ENCODE data around the gene SEPHS1.
A peak's percentile ranks its signal among the peaks of the same experiment; 100 is the strongest.
"Not testable (repeated sequence)": the region's sequence is repeated elsewhere in the genome, so short reads cannot be mapped to it uniquely, and the experiment has no call there.

Gene SEPHS1, protein sequence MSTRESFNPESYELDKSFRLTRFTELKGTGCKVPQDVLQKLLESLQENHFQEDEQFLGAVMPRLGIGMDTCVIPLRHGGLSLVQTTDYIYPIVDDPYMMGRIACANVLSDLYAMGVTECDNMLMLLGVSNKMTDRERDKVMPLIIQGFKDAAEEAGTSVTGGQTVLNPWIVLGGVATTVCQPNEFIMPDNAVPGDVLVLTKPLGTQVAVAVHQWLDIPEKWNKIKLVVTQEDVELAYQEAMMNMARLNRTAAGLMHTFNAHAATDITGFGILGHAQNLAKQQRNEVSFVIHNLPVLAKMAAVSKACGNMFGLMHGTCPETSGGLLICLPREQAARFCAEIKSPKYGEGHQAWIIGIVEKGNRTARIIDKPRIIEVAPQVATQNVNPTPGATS

DNA sequence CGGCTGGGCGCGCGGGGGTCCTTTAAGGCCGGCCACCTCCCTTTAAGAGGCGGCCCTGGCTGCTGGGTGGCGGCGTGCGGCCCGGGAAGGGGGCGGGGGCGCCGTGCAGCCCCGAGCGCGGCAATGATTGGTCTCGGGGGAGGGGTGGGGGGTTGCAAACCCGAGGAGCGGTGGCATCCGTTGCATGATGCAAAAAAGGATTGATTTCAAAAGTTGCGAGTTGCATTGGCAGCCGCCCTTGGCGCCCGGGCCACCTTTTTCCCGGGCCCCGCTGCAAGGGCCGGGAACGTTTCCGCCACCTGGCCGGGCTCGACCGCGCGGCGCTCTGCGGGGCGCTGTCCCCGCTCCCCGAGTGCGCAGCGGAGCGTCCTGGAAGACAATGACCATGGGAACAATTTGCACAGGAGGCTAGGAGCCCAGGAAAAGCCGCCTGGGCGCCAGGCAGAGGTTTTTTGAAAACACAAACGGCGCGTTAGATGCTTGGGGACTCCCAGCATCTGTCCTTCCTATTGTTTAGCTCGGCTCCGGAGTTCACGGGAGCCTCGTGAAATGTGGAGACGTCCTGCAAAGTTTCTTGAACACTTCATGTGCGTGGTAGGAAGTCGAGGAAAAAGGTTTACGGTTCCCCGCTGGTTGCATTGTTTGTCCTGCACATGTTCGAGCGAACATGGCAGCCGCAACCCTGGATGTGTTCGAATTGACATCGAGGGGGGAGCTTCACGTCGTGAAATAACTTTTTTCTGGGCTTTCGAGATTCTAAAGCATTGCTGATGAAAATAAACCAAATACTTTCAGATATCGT, at the start of gene SEPHS1:
SEPHS1 (minus strand) TSS at position 78 of the 802 bp plus-strand sequence. CDS start 3,343 bp downstream, outside the sequence.
- DNase-seq (ENCODE audit: low read depth, low spot score), result peak; percentile 64

DNA sequence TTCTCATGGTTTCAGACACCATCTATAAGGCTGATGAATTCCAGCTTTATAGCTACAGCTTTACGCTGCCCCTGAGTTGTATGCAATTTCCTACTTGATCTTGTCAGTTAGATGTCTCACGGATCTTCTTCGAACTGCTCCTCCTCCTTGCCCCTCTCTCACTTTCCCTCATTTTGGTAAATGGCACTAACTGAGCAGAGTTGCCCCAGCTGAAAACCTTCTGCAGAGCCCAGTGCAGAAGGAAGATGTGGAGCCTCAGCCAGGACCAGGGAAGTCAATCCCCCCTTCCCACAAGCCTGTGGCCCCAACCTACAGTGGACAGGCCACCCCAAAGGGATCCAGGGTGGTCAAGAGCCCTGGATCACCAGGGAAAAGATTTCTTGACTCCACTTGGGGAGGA, 49.0 kb upstream of the SEPHS1 start:
- DNase-seq (ENCODE audit: low read depth, low spot score), result no peak

DNA sequence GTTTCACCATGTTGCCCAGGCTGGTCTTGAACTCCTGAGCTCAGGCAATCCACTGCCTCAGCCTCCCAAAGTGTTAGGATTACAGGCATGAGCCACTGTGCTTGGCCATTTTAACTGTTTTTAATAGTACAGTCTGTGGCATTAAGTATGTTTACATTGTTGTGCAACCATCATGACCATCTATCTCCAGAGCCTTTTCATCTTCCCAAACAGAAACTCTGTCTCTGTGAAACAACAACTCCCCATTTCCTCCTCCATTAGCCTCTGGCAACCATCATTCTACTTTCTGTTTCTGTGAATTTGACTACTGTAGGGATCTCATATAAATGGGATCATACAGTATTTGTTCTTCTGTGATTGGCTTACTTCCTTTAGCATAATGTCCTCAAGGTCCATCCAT, 48.3 kb upstream of the SEPHS1 start:
- DNase-seq (ENCODE audit: low read depth, low spot score), result no peak

DNA sequence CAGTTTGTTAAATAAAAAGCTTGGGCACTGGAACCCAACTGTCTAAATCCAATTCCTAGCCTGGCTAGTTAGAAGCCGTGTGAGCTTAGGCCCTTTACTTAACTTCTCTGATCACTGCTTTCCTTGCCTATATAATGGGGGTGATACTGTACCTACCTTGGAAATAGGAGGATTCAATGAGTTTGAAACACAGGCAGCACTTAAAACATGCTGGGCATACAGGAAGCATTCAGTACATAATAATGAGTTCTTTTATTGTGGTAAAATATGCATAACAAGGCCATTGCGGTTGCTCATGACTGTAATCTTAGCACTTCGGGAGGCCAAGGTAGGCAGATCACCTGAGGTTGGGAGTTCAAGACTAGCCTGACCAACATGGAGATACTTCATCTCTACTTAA, 47.4 kb upstream of the SEPHS1 start:
- DNase-seq (ENCODE audit: low read depth, low spot score), result peak; percentile 70

DNA sequence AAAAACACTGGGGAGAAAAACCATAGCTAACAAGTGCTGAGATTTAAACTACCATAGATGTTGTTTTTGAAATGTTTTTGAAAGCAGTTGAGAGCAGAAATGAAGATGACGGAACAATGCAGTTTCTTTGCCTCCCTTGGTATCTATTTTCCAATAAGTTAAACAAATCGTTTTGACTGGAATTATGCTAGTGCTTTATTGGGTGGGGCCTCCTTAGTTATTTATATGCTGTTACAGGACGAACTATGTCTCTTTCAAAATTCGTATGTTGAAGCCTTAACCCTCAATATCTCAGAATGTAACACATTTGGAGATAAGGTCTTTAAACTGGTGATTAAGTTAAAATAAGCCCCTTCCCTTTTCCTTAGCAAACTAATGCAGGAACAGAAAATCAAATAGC, 45.5 kb upstream of the SEPHS1 start:
- DNase-seq (ENCODE audit: low read depth, low spot score), result no peak

DNA sequence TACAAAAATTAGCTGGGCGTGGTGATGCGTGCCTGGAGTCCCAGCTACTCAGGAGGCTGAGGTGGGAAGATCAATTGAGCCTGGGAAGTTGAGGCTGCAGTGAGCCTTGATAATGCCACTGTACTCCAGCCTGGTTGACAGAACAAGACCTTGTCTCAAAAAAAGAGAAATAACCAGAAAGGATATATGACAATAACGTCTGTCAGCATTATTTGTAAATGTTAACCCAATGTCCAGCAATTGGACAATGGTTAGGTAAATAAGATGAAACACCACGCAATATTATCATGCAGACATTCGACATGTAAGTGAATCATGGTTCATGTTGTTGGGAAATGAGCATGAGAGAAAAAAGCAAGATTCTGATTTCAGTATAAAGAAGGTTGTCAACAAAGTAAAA, 44.6 kb upstream of the SEPHS1 start:
- no peak for DNase-seq (ENCODE audit: low read depth, low spot score)

DNA sequence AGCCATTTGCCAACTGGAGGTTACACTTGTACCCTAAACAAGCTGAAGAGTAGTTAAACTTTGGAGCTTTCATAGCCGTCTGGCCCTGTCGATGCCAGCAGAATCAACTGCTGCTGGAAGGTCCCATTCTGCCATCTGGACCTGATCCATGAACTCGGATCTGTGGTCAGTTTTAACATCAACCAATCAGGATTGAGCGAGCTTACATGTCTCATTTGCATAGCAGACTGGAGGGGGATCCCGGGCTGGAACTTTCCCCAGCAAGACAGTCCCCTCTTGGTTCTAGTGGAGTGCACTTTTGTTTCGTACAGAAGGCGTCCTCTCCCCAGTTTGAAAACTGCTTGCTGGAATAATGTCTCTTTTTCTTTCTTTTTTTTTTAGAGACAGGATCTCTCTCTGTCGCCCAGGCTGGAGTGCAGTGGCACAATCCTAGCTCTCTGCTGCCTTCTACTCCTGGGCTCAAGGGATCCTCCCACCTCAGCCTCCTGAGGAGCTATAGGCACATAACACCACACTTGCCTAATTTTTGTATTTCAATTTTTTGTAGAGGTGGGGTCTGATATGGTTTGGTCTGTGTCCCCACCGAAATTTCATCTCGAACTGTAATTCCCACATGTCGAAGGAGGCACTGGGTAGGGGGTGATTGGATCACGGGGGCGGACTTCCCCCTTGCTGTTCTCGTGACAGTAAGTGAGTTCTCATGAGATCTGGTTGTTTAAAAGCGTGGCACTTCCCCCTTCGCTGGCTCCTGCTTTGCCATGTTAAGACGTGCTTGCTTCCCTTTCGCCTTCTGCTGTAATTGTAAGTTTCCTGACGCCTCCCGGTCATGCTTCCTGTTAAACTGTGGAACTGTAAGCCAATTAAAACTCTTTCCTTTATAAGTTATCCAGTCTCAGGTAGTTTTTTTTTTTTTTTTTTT, 42.8 kb upstream of the SEPHS1 start:
- DNase-seq (ENCODE audit: low read depth, low spot score), result no peak

DNA sequence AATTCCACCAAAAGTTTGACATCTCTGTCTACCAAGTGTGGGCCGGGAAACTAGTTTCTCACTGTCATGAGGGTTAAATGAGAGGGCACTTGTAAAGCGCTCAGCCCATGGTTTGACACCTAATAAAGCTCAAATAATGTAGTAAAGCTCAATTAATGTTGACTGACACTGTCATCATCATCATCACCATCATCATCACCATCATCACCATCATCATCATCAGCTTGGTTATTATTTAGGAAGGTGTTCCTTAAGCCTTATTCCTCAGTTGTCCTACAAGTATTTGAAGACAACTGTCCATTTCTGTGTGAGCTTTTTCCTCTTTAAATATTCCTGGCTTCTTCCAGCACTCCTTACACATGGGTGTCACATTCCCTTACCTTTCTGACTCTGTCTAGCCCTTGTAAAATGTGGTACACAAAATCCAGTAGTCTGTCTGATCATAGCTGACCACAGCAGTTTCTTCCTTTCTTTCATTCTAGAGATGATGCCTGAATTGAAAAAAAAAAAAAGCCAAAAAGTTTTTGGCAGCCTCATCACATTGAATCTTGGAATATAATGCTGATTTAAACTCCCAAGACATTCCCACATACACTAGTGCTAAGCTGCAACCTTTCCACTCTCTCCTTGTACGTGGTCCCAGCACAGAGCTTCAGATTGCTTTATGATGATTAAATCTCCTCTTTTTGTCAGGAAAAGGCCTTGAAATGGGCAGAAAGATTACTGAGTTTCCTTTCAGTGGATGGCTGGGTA, 40.6 kb upstream of the SEPHS1 start:
- DNase-seq (ENCODE audit: low read depth, low spot score), result no peak

DNA sequence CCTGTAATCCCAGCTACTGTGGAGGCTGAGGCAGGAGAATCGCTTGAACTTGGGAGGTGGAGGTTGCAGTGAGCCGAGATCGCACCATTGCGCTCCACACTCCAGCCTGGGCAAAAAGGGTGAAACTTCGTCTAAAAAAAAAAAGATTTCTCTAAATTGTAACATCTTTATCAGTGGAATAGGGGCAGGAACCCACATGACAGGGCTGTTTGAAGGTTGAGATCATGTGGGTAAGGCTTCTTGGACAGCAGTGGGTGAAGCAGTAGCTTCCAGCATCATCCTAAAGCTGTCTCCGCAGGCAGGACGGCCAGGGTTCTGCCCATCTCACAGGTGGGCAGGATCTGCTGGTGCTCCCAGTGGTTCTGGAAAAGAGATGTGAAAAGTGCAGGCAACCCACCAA, 37.9 kb upstream of the SEPHS1 start:
- DNase-seq (ENCODE audit: low read depth, low spot score), result no peak

DNA sequence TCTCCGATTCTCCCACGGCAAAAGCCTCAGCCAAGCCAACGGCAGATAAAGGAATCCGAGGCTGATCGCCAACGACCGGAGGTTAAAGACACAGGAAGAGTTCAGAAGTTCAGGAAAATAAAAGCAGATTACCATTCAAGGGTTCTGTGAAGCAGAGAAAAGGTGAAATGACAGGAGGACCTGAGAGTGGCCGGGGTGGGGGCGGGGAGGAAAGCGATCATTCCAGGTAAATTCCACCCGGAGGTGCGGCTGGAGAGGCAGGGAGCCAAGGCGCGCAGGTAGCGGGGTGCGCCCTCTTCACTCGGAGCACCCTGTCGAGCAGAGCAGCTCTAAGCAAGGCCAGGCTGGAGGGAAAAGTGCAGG, 35.3 kb upstream of the SEPHS1 start:
- DNase-seq (ENCODE audit: low read depth, low spot score), result no peak

DNA sequence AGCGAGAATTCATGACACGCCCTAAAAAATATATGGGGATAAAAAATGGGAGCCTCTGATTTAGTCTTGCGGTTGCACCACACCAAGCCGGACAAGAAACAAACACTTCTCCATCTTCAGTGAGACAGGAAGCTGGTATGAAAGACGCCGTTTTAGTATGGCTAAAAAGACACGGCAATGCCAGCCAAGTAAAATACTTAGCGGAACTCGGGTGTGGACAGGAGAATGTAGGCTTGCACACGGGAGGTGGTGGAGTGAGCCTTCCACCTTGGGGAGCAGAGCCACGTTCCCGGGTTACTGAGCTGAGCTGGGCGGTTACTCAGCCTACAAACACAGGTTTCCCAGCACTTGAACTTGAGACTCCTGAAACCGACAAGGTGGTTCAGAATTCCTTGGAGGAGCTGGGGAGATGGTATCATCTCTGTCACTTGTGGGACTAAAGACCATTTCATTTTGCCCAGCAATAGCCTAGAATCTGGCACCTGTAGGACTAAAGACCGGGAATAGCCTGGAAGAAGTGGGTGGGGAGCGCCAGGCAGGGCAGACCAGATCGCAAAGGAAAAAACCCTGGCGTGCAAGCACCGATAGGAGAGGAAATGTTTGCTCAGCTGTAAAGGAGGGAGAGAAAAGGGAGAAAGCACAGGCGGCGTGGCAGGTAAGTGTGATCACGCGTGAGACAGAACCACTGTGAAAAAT, 34.8 kb upstream of the SEPHS1 start:
- DNase-seq (ENCODE audit: low read depth, low spot score), result no peak

DNA sequence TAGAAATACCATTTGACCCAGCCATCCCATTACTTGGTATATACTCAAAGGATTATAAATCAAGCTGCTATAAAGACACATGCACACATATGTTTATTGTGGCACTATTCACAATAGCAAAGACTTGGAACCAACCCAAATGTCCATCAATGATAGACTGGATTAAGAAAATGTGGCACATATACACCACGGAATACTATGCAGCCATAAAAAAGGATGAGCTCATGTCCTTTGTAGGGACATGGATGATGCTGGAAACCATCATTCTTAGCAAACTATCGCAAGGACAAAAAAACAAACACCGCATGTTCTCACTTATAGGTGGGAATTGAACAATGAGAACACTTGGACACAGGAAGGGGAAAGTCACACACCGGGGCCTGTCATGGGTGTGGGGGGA, 31.0 kb upstream of the SEPHS1 start:
- DNase-seq (ENCODE audit: low read depth, low spot score), result not testable (repeated sequence)

DNA sequence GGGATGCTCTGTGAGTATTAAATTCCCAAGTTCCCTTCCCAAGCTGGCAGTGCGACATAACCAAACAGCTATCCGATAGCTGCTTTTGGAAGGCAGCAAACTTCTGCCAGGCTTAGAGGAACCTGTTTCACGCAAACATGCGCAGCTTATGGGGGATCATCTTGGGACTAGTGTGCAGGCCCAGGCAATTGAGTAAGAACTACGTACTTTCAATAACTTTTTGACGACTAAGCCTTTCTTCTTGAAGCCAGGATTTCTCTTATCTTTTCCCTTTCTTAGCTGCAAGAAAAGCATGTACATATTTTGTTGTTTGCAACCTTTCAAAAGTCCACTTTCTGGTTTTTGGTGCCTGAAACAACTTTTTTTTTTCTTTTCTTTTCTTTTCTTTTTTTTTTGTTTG, 28.7 kb upstream of the SEPHS1 start:
- no peak for DNase-seq (ENCODE audit: low read depth, low spot score)

DNA sequence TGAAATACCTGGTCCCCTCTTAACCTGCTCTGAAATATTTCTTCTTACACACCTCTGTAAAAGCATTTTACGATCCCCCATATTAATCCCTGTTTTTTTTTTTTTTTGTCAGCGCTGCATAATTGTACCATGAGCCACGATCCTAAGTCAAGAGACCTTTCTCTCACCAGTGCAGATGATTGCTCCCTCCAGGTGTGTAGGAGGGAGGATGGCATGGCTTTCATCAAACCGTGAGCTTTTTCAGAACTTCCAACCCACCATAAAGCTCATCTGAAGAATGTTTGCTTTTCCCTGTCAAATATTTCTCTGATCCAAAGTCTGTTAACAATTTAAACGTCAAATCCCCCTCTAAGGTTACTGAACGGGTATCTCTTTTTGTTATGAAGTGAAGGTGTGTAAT, 28.2 kb upstream of the SEPHS1 start:
- no peak for DNase-seq (ENCODE audit: low read depth, low spot score)

DNA sequence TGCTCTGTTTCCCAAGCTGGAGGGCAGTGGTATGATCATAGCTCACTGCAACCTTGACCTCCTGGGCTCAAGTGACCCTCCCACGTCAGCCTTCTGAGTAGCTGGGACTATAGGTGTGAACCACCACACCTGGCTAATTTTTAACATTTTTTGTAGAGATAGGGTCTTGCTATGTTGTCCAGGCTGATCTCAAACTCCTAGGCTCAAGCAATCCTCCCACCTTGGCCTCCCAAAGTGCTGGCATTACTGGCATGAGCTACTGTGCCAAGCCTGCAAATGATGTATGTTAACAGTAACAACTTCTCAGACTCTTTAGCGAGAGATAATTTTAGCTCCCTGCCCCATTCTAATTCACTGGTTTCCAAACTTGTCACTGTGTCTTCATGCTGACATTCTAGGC, 27.7 kb upstream of the SEPHS1 start:
- no peak for DNase-seq (ENCODE audit: low read depth, low spot score)

DNA sequence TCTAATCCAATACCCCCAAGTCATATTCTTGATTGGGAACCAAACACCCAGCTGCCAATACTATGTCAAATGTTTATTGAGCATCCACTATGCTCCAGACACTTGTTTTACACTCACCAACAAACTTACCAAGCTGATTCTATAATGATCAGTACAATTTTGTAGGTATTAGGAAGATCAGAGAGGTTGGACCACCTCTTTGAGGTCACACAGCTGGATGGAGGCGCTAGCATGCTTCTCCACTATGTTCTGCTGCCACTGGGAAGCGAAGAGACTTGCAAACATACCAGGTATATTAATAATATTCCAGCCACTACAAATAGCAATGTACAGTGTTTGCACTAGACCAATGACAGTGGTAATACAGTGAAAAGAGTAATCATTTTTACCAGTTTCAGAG, 25.6 kb upstream of the SEPHS1 start:
- no peak for DNase-seq (ENCODE audit: low read depth, low spot score)

DNA sequence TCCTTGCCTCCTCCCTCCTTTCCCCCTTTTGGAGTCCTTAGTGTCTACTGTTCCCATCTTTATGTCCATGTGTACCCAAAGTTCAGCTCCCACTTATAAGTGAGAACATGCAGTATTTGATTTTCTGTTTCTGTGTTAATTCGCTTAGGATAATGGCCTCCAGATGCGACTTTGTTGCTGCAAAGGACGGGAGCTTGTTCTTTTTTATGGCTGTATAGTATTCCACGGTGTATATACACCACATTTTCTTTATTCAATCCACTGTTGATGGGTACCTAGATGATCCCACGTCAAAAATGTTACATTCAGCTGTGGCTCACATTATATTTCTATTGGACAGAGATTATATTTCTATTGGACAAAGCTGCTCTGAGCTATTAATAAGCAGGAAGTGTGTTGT, 24.4 kb upstream of the SEPHS1 start:
- no peak for DNase-seq (ENCODE audit: low read depth, low spot score)

DNA sequence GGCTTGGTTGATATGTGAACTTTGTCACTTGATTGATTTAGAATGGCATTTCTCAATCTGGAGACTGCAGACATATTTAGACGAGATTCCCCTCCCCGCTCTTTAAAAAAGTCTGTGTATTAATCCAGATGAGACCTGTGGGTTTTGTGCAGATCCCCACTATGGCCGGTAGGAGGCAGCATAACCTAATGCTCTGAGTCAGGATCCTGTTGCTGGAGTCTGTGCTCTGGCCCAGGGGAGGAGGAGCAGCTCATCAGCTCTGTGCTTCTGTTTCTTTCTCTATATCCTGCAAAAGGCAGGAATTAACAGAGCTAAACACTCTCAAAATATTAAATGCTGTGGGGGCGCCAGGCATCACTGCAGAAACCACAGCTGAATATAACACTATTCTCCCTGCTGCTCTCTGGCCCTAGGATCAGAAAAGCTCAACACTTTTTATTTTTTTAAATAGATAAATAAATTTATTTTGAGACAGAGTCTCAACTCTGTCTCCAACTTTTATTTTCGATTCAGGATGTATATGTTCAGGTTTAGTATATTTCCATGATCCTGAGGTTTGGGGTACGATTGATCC, 23.9 kb upstream of the SEPHS1 start:
- DNase-seq (ENCODE audit: low read depth, low spot score), result no peak

DNA sequence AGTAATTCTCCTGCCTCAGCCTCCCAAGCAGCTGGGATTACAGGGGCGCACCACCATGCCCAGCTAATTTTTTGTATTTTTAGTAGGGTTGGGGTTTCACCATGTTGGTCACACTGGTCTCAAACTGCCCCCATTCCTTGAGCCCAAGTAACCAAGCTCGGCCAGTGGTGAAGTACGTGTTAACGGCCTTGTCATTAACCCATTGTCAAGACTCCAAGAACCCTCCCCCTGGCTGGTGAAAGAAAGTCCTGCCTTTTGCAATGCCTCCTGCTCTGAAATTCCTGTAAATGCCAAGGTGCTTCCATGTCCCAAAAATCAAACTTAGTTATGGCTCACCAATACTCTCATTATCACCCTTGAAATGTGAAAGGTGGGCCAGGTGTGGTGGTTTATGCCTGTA, 18.8 kb upstream of the SEPHS1 start:
- no peak for DNase-seq (ENCODE audit: low read depth, low spot score)

DNA sequence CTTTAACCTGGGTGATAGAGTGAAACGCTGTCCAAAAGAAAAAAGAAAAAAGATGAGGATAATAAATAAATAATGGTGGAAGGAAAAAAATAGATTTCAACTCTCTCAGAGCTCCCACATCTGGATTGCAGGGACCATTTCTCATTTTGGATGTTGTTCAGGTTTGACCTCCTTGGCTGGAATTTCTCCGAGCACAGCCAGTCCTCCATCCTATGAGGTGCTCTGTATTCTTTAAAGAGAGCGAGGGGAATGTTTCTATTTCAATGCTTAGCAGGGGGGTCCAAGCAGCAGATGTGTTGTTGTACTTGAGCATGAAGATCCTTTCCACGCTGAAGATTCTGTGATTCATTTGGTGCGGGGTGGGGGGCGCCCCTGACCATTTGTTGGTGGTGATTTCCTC, 17.7 kb upstream of the SEPHS1 start:
- DNase-seq (ENCODE audit: low read depth, low spot score), result no peak

All from iPS DF 19.7 (cell line).